IMR-90 (cell line): ENCODE data around the gene SAMHD1. TPM values are rescaled to one million over a fixed set of nuclear protein-coding genes. Genes with fewer than 3 reads are reported as not detected.

Source experiments
- ATAC-seq: fragments of 200-7000 bp; cut with Tn5 transposase; 2 replicates; pipeline ENCODE4 v1.9.1; 2020; ENCODE audit warnings: low read depth, mild to moderate bottlenecking, moderate library complexity
- BruUV-seq: library from RNA; stranded (reverse); fragments of 400-500 nt; replicated peaks from 2 replicates; lab custom pipeline; 2021; lab: Mats Ljungman, UMichigan
- CTCF ChIA-PET: fragments of 300-600 bp; formaldehyde crosslinking; extraction: SDS; loops from one replicate; lab custom pipeline; 2021; ENCODE audit warnings: antibody characterized with exemption; lab: Yijun Ruan, JAX
- POLR2A ChIA-PET: fragments of 300-600 bp; sonication (Branson Sonifier 250); formaldehyde crosslinking; loops from one replicate; lab custom pipeline; 2022; ENCODE audit warnings: antibody characterized with exemption; ENCODE audit not compliant: unreplicated experiment; lab: Charles Lee
- DNase-seq: peaks from one replicate; pipeline ENCODE4 v3.0.0; 2013
- H2AFZ ChIP-seq: replicated peaks from 2 replicates; pipeline ENCODE3; 2013; ENCODE audit warnings: low read length, mild to moderate bottlenecking; ENCODE audit not compliant: poor library complexity
- H2AK5ac ChIP-seq: 2 replicates; pipeline ENCODE4 v1.6.1; 2013; ENCODE audit warnings: low read depth, low read length, inconsistent platforms
- H2AK9ac ChIP-seq: replicated peaks from 2 replicates; pipeline ENCODE3; 2013; ENCODE audit warnings: mild to moderate bottlenecking, low read depth, low read length, moderate library complexity; ENCODE audit not compliant: poor library complexity
- H2BK120ac ChIP-seq: 2 replicates; pipeline ENCODE4 v1.6.1; 2013; ENCODE audit warnings: low read depth, low read length, inconsistent platforms
- H2BK15ac ChIP-seq: 3 replicates; pipeline ENCODE4 v1.6.1; 2013; ENCODE audit warnings: low read depth, low read length, inconsistent platforms
- H2BK20ac ChIP-seq: 2 replicates; pipeline ENCODE4 v1.6.1; 2013; ENCODE audit warnings: low read depth, mild to moderate bottlenecking, inconsistent platforms, low read length, moderate library complexity
- H2BK5ac ChIP-seq: 2 replicates; pipeline ENCODE4 v1.6.1; 2013; ENCODE audit warnings: mild to moderate bottlenecking, low read depth, low read length, inconsistent platforms; ENCODE audit not compliant: poor library complexity, severe bottlenecking
- H3K14ac ChIP-seq: replicated peaks from 2 replicates; pipeline ENCODE4 v1.6.1; 2013; ENCODE audit warnings: low read depth, low read length, inconsistent platforms
- H3K18ac ChIP-seq: 2 replicates; pipeline ENCODE4 v1.6.1; 2013; ENCODE audit warnings: low read depth, low read length, control low read depth
- H3K23ac ChIP-seq: 2 replicates; pipeline ENCODE4 v1.6.1; 2013; ENCODE audit warnings: low read depth, low read length, inconsistent platforms
- H3K27ac ChIP-seq: 2 replicates; pipeline ENCODE4 v1.5.1; 2013; ENCODE audit warnings: mild to moderate bottlenecking, control low read depth, low read length; ENCODE audit not compliant: insufficient read depth
- H3K27me3 ChIP-seq: 2 replicates; pipeline ENCODE4 v1.6.1; 2013; ENCODE audit warnings: low read length; ENCODE audit not compliant: control insufficient read depth, insufficient read depth
- H3K36me3 ChIP-seq: 2 replicates; pipeline ENCODE4 v1.6.1; 2013; ENCODE audit warnings: low read length, mixed read lengths; ENCODE audit not compliant: control insufficient read depth, insufficient read depth
- H3K4ac ChIP-seq: 2 replicates; pipeline ENCODE4 v1.6.1; 2013; ENCODE audit warnings: low read depth, low read length, inconsistent platforms
- H3K4me1 ChIP-seq: 2 replicates; pipeline ENCODE4 v1.6.1; 2013; ENCODE audit warnings: low read length, mixed read lengths; ENCODE audit not compliant: control insufficient read depth, insufficient read depth
- H3K4me2 ChIP-seq: 2 replicates; pipeline ENCODE4 v1.6.1; 2013; ENCODE audit warnings: low read depth, mild to moderate bottlenecking, control low read depth, low read length, moderate library complexity
- H3K4me3 ChIP-seq: 2 replicates; pipeline ENCODE4 v1.5.1; 2013; ENCODE audit warnings: low read depth, mild to moderate bottlenecking, control low read depth, low read length, moderate library complexity; ENCODE audit not compliant: insufficient read depth
- H3K56ac ChIP-seq: 2 replicates; pipeline ENCODE4 v1.6.1; 2013; ENCODE audit warnings: low read length, inconsistent platforms; ENCODE audit not compliant: insufficient read depth; ENCODE audit errors: extremely low read depth
- H3K79me1 ChIP-seq, 2 experiments: 2 replicates each; pipeline ENCODE4 v1.6.1; 2013; ENCODE audit warnings: low read length in 2 of 2, inconsistent platforms in 1 of 2, low read depth in 1 of 2
- H3K9ac ChIP-seq: 2 replicates; pipeline ENCODE4 v1.6.1; 2013; ENCODE audit warnings: low read depth, low read length, control low read depth
- H3K9me1 ChIP-seq: 2 replicates; pipeline ENCODE4 v1.6.1; 2013; ENCODE audit warnings: low read length, inconsistent platforms; ENCODE audit not compliant: insufficient read depth
- H3K9me3 ChIP-seq: 2 replicates; pipeline ENCODE4 v1.6.1; 2013; ENCODE audit warnings: low read length; ENCODE audit not compliant: control insufficient read depth, insufficient read depth
- H4K20me1 ChIP-seq: 2 replicates; pipeline ENCODE4 v1.6.1; 2013; ENCODE audit warnings: low read length, inconsistent platforms; ENCODE audit not compliant: insufficient read depth
- H4K5ac ChIP-seq: 2 replicates; pipeline ENCODE4 v1.6.1; 2013; ENCODE audit warnings: mild to moderate bottlenecking, low read depth, low read length, control low read depth
- H4K8ac ChIP-seq, 2 experiments: 2 replicates each; pipeline ENCODE4 v1.6.1; 2013; ENCODE audit warnings: low read depth in 2 of 2, low read length in 2 of 2, control low read depth in 1 of 2, inconsistent platforms in 1 of 2
- H4K91ac ChIP-seq: 2 replicates; pipeline ENCODE4 v1.6.1; 2013; ENCODE audit warnings: low read depth, low read length, inconsistent platforms; ENCODE audit not compliant: insufficient read depth
- BHLHE40 ChIP-seq: fragments of 150-350 bp; IDR thresholded peaks from 2 replicates; pipeline ENCODE4 v1.6.1; 2016; ENCODE audit warnings: mild to moderate bottlenecking, low read depth, low read length
- CEBPB ChIP-seq: IDR thresholded peaks from 2 replicates; pipeline ENCODE4 v1.6.1; 2012; ENCODE audit warnings: low read depth, low read length, improper control_type of control experiment
- CHD1 ChIP-seq: IDR thresholded peaks from 2 replicates; pipeline ENCODE4 v1.6.1; 2012; ENCODE audit warnings: low read depth, low read length, improper control_type of control experiment
- CTCF ChIP-seq: conservative IDR thresholded peaks from 2 replicates; pipeline ENCODE4 v1.5.1; 2012; ENCODE audit warnings: mild to moderate bottlenecking, low read depth, low read length, improper control_type of control experiment
- ELK1 ChIP-seq: fragments of 150-350 bp; IDR thresholded peaks from 2 replicates; pipeline ENCODE4 v1.6.1; 2016; ENCODE audit warnings: low read depth, mild to moderate bottlenecking, low read length, moderate library complexity, borderline replicate concordance
- FOS ChIP-seq: fragments of 150-350 bp; IDR thresholded peaks from 2 replicates; pipeline ENCODE4 v1.6.1; 2016; ENCODE audit warnings: low read depth, low read length
- MAFK ChIP-seq: IDR thresholded peaks from 2 replicates; pipeline ENCODE4 v1.6.1; 2012; ENCODE audit warnings: low read depth, low read length, improper control_type of control experiment
- MAZ ChIP-seq: IDR thresholded peaks from 2 replicates; pipeline ENCODE4 v1.6.1; 2012; ENCODE audit warnings: low read depth, mild to moderate bottlenecking, low read length, improper control_type of control experiment, moderate library complexity, borderline replicate concordance
- MXI1 ChIP-seq: IDR thresholded peaks from 2 replicates; pipeline ENCODE4 v1.6.1; 2012; ENCODE audit warnings: low read depth, mild to moderate bottlenecking, low read length, moderate library complexity, borderline replicate concordance
- NFE2L2 ChIP-seq: fragments of 150-350 bp; IDR thresholded peaks from 2 replicates; pipeline ENCODE4 v1.6.1; 2016; ENCODE audit warnings: low read depth, mild to moderate bottlenecking, low read length
- POLR2A ChIP-seq: IDR thresholded peaks from 2 replicates; pipeline ENCODE4 v1.6.1; 2012; ENCODE audit warnings: mild to moderate bottlenecking, low read depth, low read length
- RAD21 ChIP-seq: IDR thresholded peaks from 2 replicates; pipeline ENCODE4 v1.6.1; 2012; ENCODE audit warnings: low read length, improper control_type of control experiment
- RCOR1 ChIP-seq: IDR thresholded peaks from 2 replicates; pipeline ENCODE4 v1.6.1; 2012; ENCODE audit warnings: mild to moderate bottlenecking, low read length, improper control_type of control experiment; ENCODE audit not compliant: insufficient replicate concordance
- RFX5 ChIP-seq: IDR thresholded peaks from 2 replicates; pipeline ENCODE4 v1.8.0; 2012; ENCODE audit warnings: low read depth, mild to moderate bottlenecking, low read length, moderate library complexity
- SMC3 ChIP-seq: fragments of 150-350 bp; IDR thresholded peaks from 2 replicates; pipeline ENCODE4 v1.6.1; 2016; ENCODE audit warnings: low read depth, mild to moderate bottlenecking, antibody characterized with exemption, low read length, moderate library complexity
- USF2 ChIP-seq: fragments of 150-350 bp; IDR thresholded peaks from 2 replicates; pipeline ENCODE4 v1.6.1; 2017; ENCODE audit warnings: mild to moderate bottlenecking, antibody characterized with exemption, low read length, low read depth
- WGBS, 2 experiments: methylation state at CpG; one replicate each; pipeline versions ENCODE4 v1.1.5 to v1.1.7; 2013; ENCODE audit warnings: missing lambda C conversion rate in 2 of 2; ENCODE audit not compliant: insufficient read length in 1 of 2; ENCODE audit errors: extremely low coverage in 2 of 2; 5-methylcytosine and 5-hydroxymethylcytosine counted together
- dilution Hi-C: fragments of 300-500 bp; cut with HindIII; formaldehyde crosslinking; loops from one replicate; pipeline ENCODE4 v1.14.3; 2018; ENCODE audit warnings: low sequenced_read_pairs; ENCODE audit not compliant: unreplicated experiment
- in situ Hi-C: fragments of 300-500 bp; cut with MboI; formaldehyde crosslinking; loops from 3 replicates; pipeline ENCODE4 v1.14.3; 2019; ENCODE audit warnings: low sequenced_read_pairs, inconsistent platforms, mixed read lengths
- intact Hi-C: fragments of 100-400 bp; cut with micrococcal nuclease; formaldehyde crosslinking; loops from 2 replicates; pipeline ENCODE4 v1.10.0; 2022
- polyA plus RNA-seq, 3 experiments: library from polyadenylated mRNA; depleted of rRNA; stranded (reverse); fragments of >200 nt; gene quantifications; 2 replicates each; pipeline ENCODE4 v1.2.3, GENCODE V29; 2012; ENCODE audit warnings: low replicate concordance in 1 of 3
- total RNA-seq: library from RNA; depleted of rRNA; stranded (reverse); fragments of >200 nt; gene quantifications from 2 replicates; pipeline ENCODE4 v1.2.3, GENCODE V29; 2012

Gene SAMHD1
- total and polyA plus RNA-seq, 2 of the 4 experiments (the other 2 are of a cell fraction): 6.3 to 14.9 TPM

- dilution Hi-C loops: no loop called here
- intact Hi-C loops: loop anchor here (5.0 to 10.0 kb wide), 2 partner anchors 97 to 274 kb away; no protein-coding TSS in a partner anchor
Observed at GRCh38 chr20:36888880-36889516, 62.5 kb downstream of the SAMHD1 start.

More at GRCh38 chr20:36888880-36889516, 62.5 kb downstream of the SAMHD1 start:
- DNase-seq (no peak), ATAC-seq (no peak)
- Histone ChIP-seq H3K14ac (no peak overlapping the region), H3K4me3 (no peak overlapping the region), H3K27ac (no peak overlapping the region), H2AK9ac (no peak overlapping the region), H3K36me3 (peaks cover 2% of the 10 kb centered on the region; the same call in 1 of the 2 replicates), H3K9me3 (no peaks in the 10 kb centered on the region), H3K79me1 (no peaks in the 10 kb centered on the region), H2AK5ac (no peak overlapping the region), H3K4ac (no peak overlapping the region), H3K9me1 (no peaks in the 10 kb centered on the region), H4K20me1 (no peaks in the 10 kb centered on the region), H2AFZ (peak overlapping the region; percentile 6), H4K91ac (no peak overlapping the region), H4K8ac (no peak overlapping the region), H4K5ac (no peak overlapping the region), H3K4me1 (no peaks in the 10 kb centered on the region; the same call in 1 of the 2 replicates), H2BK20ac (no peak overlapping the region), H3K4me2 (no peak overlapping the region), H2BK15ac (no peak overlapping the region), H3K18ac (no peak overlapping the region), H2BK5ac (no peak overlapping the region), H3K27me3 (no peaks in the 10 kb centered on the region), H3K23ac (no peak overlapping the region), H3K9ac (no peak overlapping the region), H3K56ac (no peak overlapping the region), H2BK120ac (no peak overlapping the region)
- ChIA-PET CTCF (no interaction called here), POLR2A (no interaction called here)
- 90% methylated on average over 8 of the region's 15 CpGs; no CpG with 5 or more reads in 1 of the 2 experiments for WGBS, 2 experiments
- no peak for TF ChIP-seq CEBPB
- TF ChIP-seq FOS: no peak
- TF ChIP-seq MXI1: no peak
- no peak for TF ChIP-seq POLR2A
- TF ChIP-seq RFX5: no peak
- TF ChIP-seq MAZ: no peak
- no peak for TF ChIP-seq MAFK
- TF ChIP-seq ELK1: no peak
- TF ChIP-seq NFE2L2: no peak
- no peak for TF ChIP-seq RAD21
- no peak for TF ChIP-seq CHD1
- no peak for TF ChIP-seq BHLHE40
- TF ChIP-seq SMC3: no peak
- TF ChIP-seq USF2: no peak
- no peak for TF ChIP-seq CTCF
- TF ChIP-seq RCOR1: no peak
- BruUV-seq: no TSS peak
- in situ Hi-C loops: loop anchor here (5.0 kb wide), 1 partner anchor 277 kb away; no protein-coding TSS in a partner anchor
